Fibroblast of villous mesenchyme (primary cell): ENCODE results near the gene CDC20. TPM values are rescaled to one million over a fixed set of nuclear protein-coding genes. Genes with fewer than 3 reads are reported as not detected.

Source experiments
- DNase-seq: peaks from one replicate; pipeline ENCODE4 v3.0.0-alpha.2; 2010; ENCODE audit warnings: low read depth
- H3K4me3 ChIP-seq: 2 replicates; pipeline ENCODE4 v1.5.1; 2011; ENCODE audit warnings: low read depth, mild to moderate bottlenecking, low read length
- CTCF ChIP-seq: IDR thresholded peaks from 2 replicates; pipeline ENCODE4 v1.5.1; 2012; ENCODE audit warnings: low read depth, mild to moderate bottlenecking, low read length; ENCODE audit not compliant: insufficient read depth
- total RNA-seq: library from RNA; depleted of rRNA; stranded (reverse); fragments of >200 nt; gene quantifications from 2 replicates; pipeline ENCODE4 v1.2.3, GENCODE V29; 2012

The CDC20 gene
- 34.8 and 51.8 TPM in 2 replicates for total RNA-seq

DNA sequence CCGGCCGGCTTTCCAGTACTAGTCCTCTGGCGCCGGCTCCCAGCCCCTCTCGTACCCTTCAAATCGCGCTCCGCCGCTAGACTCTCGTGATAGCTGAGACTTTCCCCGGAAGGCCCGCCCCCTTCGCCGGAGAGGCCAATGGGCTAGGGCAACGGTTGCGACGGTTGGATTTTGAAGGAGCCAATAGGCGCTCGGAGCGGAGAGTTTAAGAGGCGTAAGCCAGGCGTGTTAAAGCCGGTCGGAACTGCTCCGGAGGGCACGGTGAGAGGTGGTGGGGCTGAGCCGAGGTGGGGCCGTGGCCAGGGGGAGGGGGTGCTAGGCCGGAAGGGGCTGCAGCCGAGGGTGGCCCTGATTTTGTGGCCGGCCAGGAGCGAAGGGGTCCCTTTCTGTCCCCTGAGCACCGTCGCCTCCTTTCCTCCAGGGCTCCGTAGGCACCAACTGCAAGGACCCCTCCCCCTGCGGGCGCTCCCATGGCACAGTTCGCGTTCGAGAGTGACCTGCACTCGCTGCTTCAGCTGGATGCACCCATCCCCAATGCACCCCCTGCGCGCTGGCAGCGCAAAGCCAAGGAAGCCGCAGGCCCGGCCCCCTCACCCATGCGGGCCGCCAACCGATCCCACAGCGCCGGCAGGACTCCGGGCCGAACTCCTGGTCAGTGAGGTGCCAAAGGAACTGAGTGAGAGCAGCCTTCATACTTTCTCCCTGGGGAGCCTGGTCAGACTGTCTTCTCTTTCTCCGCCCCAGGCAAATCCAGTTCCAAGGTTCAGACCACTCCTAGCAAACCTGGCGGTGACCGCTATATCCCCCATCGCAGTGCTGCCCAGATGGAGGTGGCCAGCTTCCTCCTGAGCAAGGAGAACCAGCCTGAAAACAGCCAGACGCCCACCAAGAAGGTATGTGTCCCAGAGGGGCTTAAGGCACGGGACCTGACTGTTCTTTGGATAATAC, at the start of gene CDC20:
TSS of gene CDC20 (plus strand) at position 236 of the 948 bp plus-strand sequence. CDS start at position 471, 235 bp downstream.
- DNase-seq: peak; percentile 97
- H3K4me3 ChIP-seq: peak within 1 kb of the TSS; percentile 77
- TF ChIP-seq CTCF: no peak

DNA sequence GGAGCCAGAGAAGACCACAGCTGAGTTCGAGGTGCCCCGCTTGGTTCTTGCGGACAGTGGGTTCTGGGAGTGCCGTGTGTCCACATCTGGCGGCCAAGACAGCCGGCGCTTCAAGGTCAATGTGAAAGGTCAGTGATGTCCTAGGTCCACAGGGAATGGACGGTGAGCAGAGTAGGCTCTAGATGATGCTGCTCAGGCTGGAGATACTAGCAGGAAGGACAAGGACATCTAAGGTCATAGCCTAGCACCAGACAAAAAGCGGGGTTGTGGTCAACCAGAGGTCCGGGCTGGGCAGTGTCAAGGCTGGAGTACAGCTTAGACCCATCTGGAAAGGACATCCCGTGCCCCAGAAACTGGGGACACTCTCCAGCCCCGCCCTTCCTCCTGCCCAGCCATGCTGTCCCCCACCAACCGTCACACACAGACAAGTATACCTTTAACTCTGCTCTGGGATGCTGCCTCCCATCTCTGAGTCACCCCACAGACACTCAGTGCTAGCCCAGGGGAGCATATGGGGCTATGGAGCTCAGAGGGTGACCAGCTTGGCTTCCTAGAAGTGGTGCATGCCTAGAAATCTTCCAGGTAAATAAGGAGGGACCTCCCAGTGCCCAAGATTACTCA, 49.3 kb upstream of the CDC20 start:
- H3K4me3 ChIP-seq: no peak overlapping the region
- no peak for TF ChIP-seq CTCF
- DNase-seq: no peak

- H3K4me3 ChIP-seq: no peak overlapping the region
- DNase-seq: no peak
- TF ChIP-seq CTCF: no peak
Observed at GRCh38 chr1:43311521-43311920, 47.3 kb upstream of the CDC20 start.

GRCh38 chr1:43312212-43312623, 46.6 kb upstream of the CDC20 start:
- no peak for DNase-seq
- TF ChIP-seq CTCF: no peak
- H3K4me3 ChIP-seq: no peak overlapping the region

DNA sequence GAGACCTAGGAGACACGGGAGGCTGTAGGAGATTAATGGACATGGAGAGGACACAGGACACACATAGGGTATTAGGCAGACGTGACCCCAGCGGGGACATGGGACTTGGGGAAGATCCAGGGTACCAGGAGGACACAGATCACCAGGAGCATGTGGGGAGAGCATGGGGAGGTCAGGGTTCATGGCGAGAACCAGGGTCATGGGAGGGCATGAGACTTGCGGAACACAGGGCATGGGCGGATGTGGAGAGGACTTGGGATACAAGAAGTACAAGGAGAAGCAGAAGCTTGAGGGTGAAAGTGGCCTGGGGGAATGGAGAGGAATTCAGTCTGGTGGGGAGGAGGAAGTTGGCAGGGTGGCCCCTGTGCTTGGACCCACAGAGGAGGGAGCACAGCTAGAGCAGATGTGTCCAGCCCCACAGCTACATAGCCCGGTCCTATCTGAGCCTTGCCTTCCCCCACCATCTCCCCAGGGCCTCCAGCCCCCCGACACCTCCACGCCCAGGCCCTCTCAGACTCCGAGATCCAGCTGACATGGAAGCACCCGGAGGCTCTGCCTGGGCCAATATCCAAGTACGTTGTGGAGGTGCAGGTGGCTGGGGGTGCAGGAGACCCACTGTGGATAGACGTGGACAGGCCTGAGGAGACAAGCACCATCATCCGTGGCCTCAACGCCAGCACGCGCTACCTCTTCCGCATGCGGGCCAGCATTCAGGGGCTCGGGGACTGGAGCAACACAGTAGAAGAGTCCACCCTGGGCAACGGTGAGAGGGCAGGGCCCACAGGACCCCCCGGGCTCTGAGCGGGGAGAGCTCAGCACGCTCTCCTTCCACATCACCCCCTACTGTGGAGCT, 45.9 kb upstream of the CDC20 start:
- no peak for TF ChIP-seq CTCF
- DNase-seq: no peak
- H3K4me3 ChIP-seq: no peak overlapping the region

DNA sequence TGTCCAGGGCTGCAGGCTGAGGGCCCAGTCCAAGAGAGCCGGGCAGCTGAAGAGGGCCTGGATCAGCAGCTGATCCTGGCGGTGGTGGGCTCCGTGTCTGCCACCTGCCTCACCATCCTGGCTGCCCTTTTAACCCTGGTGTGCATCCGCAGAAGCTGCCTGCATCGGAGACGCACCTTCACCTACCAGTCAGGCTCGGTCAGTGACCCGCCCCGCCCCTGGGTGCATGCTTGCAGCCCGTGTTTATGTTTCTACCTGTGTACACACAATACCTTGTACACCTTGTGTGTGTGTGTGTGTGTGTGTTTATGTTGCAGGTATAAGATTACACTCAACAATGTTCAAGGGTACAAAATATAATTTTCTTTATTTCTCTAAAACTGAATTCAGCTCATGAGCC, 45.0 kb upstream of the CDC20 start:
- no peak for DNase-seq
- no peak for TF ChIP-seq CTCF
- no peak overlapping the region for H3K4me3 ChIP-seq
